ENCODE data around the gene NPHP4. TPM values are rescaled to one million over a fixed set of nuclear protein-coding genes. Genes with fewer than 3 reads are reported as not detected.
A peak's percentile ranks its signal among the peaks of the same experiment; 100 is the strongest.

Gene NPHP4
- total RNA-seq, 4 donors from 2014 or later, result 9.2 to 35.5 (median 18.3) TPM

GRCh38 chr1:5999711-6000443, 7.7 kb upstream of the NPHP4 start:
- Histone ChIP-seq H3K27ac (no peak overlapping the region), H3K27me3 (no peaks in the 10 kb centered on the region), H3K9me3 (no peaks in the 10 kb centered on the region), H3K4me1 (peaks cover 0 to 4% (median 0%) of the 10 kb centered on the region in 4 donors), H3K4me3 (no peak overlapping the region), H3K36me3 (no peaks in the 10 kb centered on the region)
- TF ChIP-seq POLR2A (IDR thresholded peaks at IDR 0.05), result no peak
- TF ChIP-seq, protein P1, sequence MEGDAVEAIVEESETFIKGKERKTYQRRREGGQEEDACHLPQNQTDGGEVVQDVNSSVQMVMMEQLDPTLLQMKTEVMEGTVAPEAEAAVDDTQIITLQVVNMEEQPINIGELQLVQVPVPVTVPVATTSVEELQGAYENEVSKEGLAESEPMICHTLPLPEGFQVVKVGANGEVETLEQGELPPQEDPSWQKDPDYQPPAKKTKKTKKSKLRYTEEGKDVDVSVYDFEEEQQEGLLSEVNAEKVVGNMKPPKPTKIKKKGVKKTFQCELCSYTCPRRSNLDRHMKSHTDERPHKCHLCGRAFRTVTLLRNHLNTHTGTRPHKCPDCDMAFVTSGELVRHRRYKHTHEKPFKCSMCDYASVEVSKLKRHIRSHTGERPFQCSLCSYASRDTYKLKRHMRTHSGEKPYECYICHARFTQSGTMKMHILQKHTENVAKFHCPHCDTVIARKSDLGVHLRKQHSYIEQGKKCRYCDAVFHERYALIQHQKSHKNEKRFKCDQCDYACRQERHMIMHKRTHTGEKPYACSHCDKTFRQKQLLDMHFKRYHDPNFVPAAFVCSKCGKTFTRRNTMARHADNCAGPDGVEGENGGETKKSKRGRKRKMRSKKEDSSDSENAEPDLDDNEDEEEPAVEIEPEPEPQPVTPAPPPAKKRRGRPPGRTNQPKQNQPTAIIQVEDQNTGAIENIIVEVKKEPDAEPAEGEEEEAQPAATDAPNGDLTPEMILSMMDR (IDR thresholded peaks at IDR 0.05), result no peak
- DNase-seq, result peak in 2 of 3 donors; percentile 38 to 47

DNA sequence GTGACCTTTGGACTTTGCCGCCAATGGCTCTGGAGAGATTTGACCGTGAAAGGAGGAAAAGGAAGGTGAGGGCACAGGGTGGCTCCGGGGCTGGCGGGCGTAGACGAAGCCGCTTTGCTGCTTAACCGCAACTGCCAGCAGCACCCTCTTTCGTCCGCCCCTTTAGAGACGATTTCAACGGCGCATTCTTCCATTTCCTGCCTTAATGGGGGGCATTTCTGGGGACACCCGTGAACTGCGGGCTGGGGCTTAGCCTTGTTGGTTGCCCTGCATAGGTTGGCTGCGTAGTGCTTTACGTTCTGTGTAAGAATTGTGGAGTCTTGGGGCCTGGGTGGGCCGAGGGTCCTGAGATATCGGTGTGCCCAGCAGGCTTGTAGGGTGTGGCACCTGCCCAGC, 6.7 kb upstream of the NPHP4 start:
- DNase-seq, result peak in 1 of 3 donors; percentile 24
- Histone ChIP-seq H3K4me1 (peaks cover 0 to 14% (median 3%) of the 10 kb centered on the region in 4 donors), H3K9me3 (no peaks in the 10 kb centered on the region), H3K36me3 (no peaks in the 10 kb centered on the region), H3K27ac (no peak overlapping the region), H3K4me3 (no peak overlapping the region), H3K27me3 (no peaks in the 10 kb centered on the region)
- TF ChIP-seq, protein P1 (IDR thresholded peaks at IDR 0.05), result no peak
- no peak for TF ChIP-seq POLR2A (IDR thresholded peaks at IDR 0.05)

DNA sequence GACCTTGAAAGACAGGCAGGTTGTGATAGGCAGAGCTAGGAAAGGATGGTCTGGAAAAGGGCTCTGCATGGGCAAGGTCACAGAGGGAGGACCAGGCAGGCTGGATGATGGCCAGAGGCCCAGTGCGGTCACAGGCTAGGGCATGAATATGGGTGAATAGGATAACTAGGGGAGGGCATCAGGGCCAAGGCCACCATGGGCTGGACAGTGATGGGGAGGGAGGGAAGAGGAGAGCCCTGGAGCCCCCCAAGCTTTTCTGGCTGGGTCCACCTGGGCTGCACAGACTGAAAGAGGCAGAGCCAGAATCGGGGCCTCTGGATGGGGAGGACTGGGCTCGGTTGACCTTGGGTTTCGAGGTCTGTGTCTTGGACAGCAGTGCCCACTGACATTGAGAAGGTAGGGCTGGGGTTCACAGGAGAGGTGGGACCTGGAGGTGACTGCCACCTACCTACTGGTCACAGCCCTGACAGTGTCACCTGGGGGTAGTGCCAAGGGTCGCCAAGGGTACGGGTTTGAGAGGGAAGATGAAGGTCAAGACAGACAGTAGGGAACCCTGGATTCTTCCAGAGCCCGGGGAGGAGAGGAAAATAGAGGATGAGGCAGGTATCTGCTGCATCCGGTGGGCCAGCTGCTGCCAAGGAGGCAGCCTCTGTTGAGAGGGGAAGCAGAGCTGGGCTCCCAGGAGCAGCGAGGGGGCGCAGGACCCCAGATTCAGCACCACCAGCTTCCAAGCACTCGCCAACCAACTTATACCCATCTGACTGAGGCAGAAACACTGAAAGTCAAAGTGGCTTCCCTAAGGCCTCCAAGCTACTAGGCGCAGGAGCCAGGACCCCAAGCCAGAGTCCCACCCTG, 6.1 kb upstream of the NPHP4 start:
- TF ChIP-seq POLR2A (IDR thresholded peaks at IDR 0.05), result no peak
- TF ChIP-seq, protein P1 (IDR thresholded peaks at IDR 0.05), result no peak
- Histone ChIP-seq H3K4me1 (peaks cover 0 to 20% (median 7%) of the 10 kb centered on the region in 4 donors), H3K36me3 (no peaks in the 10 kb centered on the region), H3K27me3 (no peaks in the 10 kb centered on the region), H3K27ac (no peak overlapping the region), H3K9me3 (no peaks in the 10 kb centered on the region), H3K4me3 (no peak overlapping the region)
- DNase-seq, result peak in 2 of 3 donors; percentile 32 to 35

DNA sequence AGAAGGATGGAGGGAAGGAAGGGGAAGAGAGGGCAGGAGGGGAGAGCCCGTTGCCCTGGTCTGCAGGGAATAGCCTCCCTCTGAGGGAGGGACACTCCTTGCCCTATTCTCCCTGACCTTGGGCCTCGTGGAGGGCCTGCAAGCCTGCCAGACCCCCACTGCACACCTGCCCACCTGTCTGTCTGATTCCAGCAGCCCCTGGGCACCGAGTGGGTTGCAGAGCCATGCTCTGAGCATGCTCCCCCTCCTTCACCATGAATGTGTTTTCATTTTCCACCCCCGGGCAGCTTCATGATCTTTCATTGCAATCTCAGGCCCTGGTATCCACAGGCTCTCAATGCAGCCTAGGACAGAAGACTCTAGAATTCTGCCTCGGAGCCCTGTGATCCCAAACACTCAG, 5.1 kb upstream of the NPHP4 start:
- DNase-seq, result peak in 1 of 3 donors; percentile 11
- no peak for TF ChIP-seq POLR2A (IDR thresholded peaks at IDR 0.05)
- TF ChIP-seq, protein P1 (IDR thresholded peaks at IDR 0.05), result no peak
- peaks cover 0 to 22% (median 12%) of the 10 kb centered on the region in 4 donors for H3K4me1 ChIP-seq
- no peaks in the 10 kb centered on the region for H3K36me3 ChIP-seq
- no peaks in the 10 kb centered on the region for H3K27me3 ChIP-seq
- H3K27ac ChIP-seq, result no peak overlapping the region
- no peaks in the 10 kb centered on the region for H3K9me3 ChIP-seq
- no peak overlapping the region for H3K4me3 ChIP-seq

GRCh38 chr1:5996641-5997270, 4.5 kb upstream of the NPHP4 start:
- Histone ChIP-seq H3K4me3 (no peak overlapping the region), H3K36me3 (no peaks in the 10 kb centered on the region), H3K27ac (no peak overlapping the region), H3K27me3 (no peaks in the 10 kb centered on the region), H3K4me1 (peaks cover 0 to 22% (median 12%) of the 10 kb centered on the region in 4 donors), H3K9me3 (no peaks in the 10 kb centered on the region)
- peak in 1 of 3 donors; percentile 24 for DNase-seq
- TF ChIP-seq, protein P1 (IDR thresholded peaks at IDR 0.05), result no peak
- TF ChIP-seq POLR2A (IDR thresholded peaks at IDR 0.05), result no peak
